ENCODE results near the gene VSTM2L.

VSTM2L gene

DNA sequence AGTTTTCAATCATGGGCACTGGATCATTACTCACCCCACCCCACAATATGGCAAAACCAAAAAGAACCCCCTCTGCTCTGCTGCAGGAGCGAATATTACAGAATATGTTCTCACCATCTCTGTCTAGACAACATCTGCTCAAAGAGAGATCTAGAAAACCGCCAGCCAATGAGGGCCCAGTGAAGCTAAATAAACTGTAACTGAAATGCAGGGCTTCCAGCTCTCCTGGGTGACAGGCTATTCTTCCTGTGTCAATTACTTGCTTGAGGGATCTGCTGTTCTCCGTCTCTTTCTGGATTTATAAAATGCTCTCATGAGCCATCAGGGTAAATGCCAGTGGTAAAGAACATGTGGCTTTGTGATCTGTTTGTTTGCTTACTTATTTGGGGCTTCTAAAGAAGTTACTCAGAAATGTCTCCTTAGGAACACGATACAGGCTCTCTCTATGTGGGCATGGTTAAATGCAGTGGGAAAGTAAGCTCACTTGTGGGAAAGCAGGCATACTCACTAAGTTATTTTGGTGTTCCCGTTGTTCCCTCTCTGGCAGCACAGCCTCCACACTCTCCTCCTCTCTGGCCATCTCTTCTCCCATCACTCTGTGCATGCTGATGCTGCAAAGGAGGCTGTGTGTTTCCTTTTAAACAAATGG, 85.5 kb downstream of the VSTM2L start:
- no peak for DNase-seq (ENCODE audit: low read depth)

DNA sequence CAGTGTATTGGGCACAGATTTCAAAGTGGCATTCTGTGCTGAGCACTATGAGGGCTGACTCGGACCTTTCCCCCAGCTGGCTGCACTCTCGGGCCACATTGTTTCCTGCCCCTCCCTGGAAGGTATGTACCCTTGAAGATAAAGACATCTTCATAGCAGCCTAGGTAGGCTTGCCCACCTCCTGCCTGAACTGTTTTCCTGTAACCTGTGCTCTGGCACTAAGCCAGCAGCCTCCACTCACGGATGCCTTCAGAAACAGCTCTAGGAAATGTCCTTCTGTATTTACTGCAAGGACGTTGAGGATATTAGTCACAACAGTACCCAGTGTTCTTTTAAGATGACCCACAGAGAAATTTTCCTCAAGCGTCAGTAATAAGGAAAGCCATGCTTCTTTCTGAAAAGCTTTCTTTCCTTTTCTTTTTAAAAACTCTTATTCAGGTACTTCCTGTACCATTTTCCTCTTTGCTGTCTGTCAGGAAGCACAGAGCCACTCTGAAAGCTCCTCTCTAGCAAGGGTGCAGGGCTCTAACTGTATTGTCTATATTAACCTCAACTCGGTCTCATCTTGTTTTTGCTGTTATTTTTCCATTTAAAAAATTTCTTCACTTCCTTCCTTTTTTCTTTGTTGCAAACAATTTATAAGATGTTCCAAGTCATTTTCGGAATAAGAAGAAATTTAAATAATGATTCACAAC, 86.8 kb downstream of the VSTM2L start:
- DNase-seq (ENCODE audit: low read depth) = no peak

DNA sequence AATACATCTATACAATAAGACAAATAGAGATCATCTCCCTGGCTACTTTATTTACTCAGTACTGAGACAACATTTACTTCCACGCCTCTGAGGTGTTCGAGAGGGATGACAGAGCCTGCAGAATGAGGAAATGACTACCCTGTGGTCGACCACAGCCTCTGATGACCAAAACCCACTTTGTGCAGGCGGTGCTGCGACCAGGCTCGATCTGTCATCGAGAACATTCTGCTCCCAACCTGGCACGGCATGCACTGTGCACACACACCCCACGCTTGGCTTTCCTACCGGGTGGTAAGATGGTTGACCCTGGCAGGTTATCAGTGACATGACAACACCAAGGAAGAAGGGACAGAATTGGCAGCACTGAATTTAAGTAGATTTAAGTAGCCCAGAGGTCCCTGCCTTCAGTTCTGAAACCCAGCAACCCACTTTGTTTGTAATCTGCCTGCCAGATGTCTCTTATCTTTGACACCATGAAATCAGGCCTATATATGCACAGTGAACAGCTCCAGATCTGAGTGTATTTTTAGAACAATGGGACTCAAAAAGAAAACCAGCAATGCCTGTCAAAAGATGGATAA, 87.7 kb downstream of the VSTM2L start:
- DNase-seq (ENCODE audit: low read depth) = no peak

DNA sequence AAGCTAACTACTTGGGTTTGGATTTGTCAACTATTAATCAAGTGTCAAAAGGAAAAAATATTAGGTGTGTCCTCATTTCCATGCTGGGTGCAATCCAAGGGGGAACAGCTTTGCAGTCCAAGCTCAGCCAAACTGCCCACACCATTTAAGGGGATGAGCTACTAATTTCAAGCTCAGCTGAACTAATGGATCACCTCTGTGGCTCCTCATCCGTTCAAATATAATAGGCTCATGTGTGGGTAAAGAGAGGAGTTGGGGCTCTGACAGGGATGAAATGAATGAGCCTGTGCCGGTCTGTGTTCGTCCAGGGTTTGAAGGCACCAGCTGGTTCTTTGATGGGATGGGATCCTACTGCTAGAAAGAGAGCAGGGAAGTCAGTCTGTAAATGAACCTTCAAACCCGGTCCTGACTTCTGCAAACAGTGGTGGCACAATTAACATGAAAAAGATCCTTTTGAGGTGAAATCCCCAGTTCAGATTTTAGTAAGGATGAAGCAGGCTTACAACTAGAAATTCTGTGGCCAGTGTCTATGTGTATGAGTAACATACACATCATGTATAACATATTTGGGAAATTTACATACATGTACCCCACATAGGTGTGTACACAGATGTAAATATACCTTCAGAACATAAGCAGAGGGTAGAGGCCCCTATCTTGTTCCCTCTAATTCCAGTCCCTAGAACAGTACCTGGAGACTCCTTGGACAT, 88.4 kb downstream of the VSTM2L start:
- DNase-seq (ENCODE audit: low read depth) = no peak

DNA sequence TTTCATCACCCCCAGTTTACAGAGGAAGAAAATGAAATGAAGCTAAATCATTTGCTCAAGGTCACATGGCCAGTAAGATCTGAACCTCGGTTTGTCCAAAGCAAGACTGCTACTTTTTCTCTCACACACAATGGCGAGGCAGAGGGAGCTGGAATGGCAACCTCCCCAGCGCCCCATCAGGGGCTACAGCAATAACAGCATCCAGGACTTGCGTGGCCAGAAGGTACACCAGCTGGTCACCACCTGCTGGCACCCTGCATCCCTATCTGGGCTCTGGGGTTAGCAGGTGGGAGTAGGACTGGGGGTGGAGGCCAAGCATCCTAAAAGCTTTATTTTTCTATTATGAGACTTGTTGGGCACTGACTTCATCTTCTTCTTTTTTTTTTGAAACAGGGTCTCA, 89.0 kb downstream of the VSTM2L start:
- no peak for DNase-seq (ENCODE audit: low read depth)

DNA sequence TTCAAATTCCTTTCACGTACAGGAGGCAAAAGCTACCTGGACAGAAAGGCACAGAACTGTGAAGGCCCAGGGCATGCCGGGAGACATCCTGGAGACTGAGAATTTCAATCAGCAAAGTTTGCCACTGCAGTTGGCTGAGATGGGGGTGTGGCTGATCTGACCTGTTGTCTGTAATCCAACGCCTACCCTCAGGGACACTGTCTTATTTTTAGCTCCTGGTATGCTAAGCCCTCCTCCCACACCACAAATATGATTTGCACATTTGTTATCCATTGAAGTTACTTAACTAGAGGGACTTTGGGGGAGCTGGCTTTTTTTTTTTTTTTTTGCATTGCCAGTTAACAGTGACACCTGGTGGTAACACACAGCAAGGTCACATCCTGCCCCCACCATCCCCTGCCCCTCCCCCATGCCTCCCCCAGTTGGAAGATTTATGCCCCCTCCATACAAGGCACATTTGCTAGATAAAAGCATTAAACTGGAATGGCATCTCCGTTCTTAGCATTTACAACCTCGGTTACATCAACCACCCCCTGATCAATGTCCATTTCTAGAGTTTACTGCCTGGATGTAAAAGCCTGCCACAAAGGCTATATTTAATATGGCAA, 90.0 kb downstream of the VSTM2L start:
- no peak for DNase-seq (ENCODE audit: low read depth)

DNA sequence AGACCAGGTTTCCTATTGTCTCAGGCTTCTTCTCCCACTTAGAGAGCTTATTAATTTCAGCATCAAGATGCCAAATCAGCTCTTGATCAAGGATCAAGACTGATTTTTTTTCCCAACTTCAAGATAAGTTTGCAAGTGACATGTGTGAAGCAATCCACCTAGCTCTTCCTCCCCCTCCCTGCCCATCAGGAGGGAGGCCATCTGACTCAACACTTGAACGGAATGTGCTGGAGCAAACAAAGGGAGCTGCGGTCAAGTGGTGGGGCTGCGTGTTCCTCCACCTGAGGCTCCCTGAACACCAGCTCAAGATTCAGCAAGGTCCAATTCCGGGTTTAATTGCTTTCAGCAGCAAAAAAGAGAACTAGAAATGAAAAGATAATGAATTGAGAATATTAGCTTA, 91.6 kb downstream of the VSTM2L start:
- DNase-seq (ENCODE audit: low read depth) = no peak

Data from CMK (cell line).